ENCODE data around the gene OR1K1. TPM values are rescaled to one million over a fixed set of nuclear protein-coding genes. Genes with fewer than 3 reads are reported as not detected.

OR1K1 gene
- total RNA-seq, 1 donor from 2014 or later, result not detected

DNA sequence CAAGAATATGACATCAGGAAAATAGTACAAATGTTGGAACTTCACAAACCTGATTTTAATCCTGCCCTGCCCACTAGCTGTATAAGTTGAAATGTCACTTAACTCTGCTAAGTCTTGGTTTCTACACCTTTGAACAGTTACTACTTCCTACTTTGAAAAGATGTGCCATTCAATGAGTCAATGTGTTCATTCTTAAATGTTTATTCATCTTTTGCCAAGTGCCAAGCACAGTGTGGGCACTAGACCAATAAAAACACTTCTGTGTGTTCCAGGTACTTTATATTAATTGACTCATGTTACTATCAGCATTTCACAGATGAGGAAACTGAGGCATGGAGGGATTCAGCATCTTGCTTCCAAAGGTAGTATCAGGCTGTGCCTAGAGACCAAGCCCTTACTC is 15.6 kb downstream of the OR1K1 start:
- no peaks in the 10 kb centered on the region for H3K9me3 Mint-ChIP-seq (ENCODE audit: unreplicated experiment)
- H3K27me3 Mint-ChIP-seq (ENCODE audit: low read depth, unreplicated experiment), result no peaks in the 10 kb centered on the region
- H3K4me1 Mint-ChIP-seq (ENCODE audit: low read depth, unreplicated experiment), result peaks cover 2% of the 10 kb centered on the region
- Histone ChIP-seq H3K27ac (ENCODE audit: low read depth, low read length) (no peak overlapping the region), H3K27me3 (ENCODE audit: insufficient read depth, low read length) (no peaks in the 10 kb centered on the region), H3K36me3 (ENCODE audit: insufficient read depth, low read length) (no peaks in the 10 kb centered on the region), H4K20me1 (ENCODE audit: insufficient read depth, low read length) (no peaks in the 10 kb centered on the region), H3K4me2 (ENCODE audit: low read length) (no peak overlapping the region), H2AFZ (ENCODE audit: low read depth, low read length) (no peak overlapping the region), H3K4me1 (ENCODE audit: insufficient read depth, low read length) (peaks cover 20% of the 10 kb centered on the region), H3K79me2 (ENCODE audit: insufficient read depth, low read length) (no peaks in the 10 kb centered on the region), H3K9me3 (ENCODE audit: insufficient read depth, low read depth, low read length) (no peaks in the 10 kb centered on the region), H3K4me3 (ENCODE audit: insufficient read depth, low read depth, low read length) (no peak overlapping the region), H3K9ac (ENCODE audit: low read length) (no peak overlapping the region)
- H3K4me3 Mint-ChIP-seq (ENCODE audit: unreplicated experiment), result no peak overlapping the region
- H3K36me3 Mint-ChIP-seq (ENCODE audit: low read depth, unreplicated experiment), result peaks cover 5% of the 10 kb centered on the region
- TF ChIP-seq EZH2 (IDR thresholded peaks at IDR 0.05; ENCODE audit: insufficient read depth, low read length), result no peak
- TF ChIP-seq, protein P1, sequence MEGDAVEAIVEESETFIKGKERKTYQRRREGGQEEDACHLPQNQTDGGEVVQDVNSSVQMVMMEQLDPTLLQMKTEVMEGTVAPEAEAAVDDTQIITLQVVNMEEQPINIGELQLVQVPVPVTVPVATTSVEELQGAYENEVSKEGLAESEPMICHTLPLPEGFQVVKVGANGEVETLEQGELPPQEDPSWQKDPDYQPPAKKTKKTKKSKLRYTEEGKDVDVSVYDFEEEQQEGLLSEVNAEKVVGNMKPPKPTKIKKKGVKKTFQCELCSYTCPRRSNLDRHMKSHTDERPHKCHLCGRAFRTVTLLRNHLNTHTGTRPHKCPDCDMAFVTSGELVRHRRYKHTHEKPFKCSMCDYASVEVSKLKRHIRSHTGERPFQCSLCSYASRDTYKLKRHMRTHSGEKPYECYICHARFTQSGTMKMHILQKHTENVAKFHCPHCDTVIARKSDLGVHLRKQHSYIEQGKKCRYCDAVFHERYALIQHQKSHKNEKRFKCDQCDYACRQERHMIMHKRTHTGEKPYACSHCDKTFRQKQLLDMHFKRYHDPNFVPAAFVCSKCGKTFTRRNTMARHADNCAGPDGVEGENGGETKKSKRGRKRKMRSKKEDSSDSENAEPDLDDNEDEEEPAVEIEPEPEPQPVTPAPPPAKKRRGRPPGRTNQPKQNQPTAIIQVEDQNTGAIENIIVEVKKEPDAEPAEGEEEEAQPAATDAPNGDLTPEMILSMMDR (IDR thresholded peaks at IDR 0.05; ENCODE audit: insufficient read depth, low read depth, low read length), result no peak
- no peak overlapping the region for H3K27ac Mint-ChIP-seq (ENCODE audit: unreplicated experiment)
- no peak for DNase-seq (ENCODE audit: low read depth)
- FAIRE-seq, result no peak

DNA sequence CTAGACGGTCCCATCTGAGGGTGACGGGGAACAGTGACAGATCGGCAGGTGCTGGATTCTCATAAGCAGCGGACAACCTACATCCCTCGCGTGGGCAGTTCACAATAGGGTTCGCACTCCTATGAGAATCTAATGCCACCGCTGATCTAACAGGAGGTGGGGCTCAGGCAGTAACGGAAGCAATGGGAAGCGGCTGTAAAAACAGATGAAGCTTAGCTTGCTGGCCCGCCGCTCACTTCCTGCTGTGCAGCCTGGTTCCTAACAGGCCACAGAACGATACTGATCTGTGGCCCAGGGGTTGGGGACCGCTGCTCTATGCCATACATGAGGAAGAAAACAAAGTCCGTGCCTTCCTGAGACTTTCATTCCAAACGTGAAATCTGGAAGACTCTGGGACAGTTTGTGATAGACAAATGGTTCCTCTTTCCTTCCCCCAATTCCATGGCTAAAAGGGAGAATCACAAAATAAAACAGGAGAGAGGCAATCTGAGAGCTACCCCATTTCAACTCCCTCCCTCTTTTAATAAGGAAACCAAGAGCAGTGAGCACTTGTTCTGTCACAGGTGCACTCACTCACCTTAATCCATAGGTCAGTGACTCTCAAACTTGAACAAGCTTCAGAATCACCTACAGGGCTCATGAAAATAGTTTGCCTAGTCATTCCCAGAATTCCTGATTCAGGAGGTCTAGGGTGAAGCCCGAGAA is 16.4 kb downstream of the OR1K1 start:
- Histone ChIP-seq H3K27me3 (ENCODE audit: insufficient read depth, low read length) (no peaks in the 10 kb centered on the region), H2AFZ (ENCODE audit: low read depth, low read length) (no peak overlapping the region), H3K4me2 (ENCODE audit: low read length) (no peak overlapping the region), H4K20me1 (ENCODE audit: insufficient read depth, low read length) (no peaks in the 10 kb centered on the region), H3K79me2 (ENCODE audit: insufficient read depth, low read length) (no peaks in the 10 kb centered on the region), H3K27ac (ENCODE audit: low read depth, low read length) (no peak overlapping the region), H3K4me1 (ENCODE audit: insufficient read depth, low read length) (peaks cover 20% of the 10 kb centered on the region), H3K4me3 (ENCODE audit: insufficient read depth, low read depth, low read length) (no peak overlapping the region), H3K9me3 (ENCODE audit: insufficient read depth, low read depth, low read length) (no peaks in the 10 kb centered on the region), H3K36me3 (ENCODE audit: insufficient read depth, low read length) (no peaks in the 10 kb centered on the region), H3K9ac (ENCODE audit: low read length) (no peak overlapping the region)
- FAIRE-seq (no peak), DNase-seq (ENCODE audit: low read depth) (no peak)
- Mint-ChIP-seq H3K4me3 (ENCODE audit: unreplicated experiment) (no peak overlapping the region), H3K27me3 (ENCODE audit: low read depth, unreplicated experiment) (no peaks in the 10 kb centered on the region), H3K4me1 (ENCODE audit: low read depth, unreplicated experiment) (peaks cover 2% of the 10 kb centered on the region), H3K9me3 (ENCODE audit: unreplicated experiment) (no peaks in the 10 kb centered on the region), H3K27ac (ENCODE audit: unreplicated experiment) (no peak overlapping the region), H3K36me3 (ENCODE audit: low read depth, unreplicated experiment) (peaks cover 5% of the 10 kb centered on the region)
- TF ChIP-seq, protein P1 (IDR thresholded peaks at IDR 0.05; ENCODE audit: insufficient read depth, low read depth, low read length), result no peak
- no peak for TF ChIP-seq EZH2 (IDR thresholded peaks at IDR 0.05; ENCODE audit: insufficient read depth, low read length)

DNA sequence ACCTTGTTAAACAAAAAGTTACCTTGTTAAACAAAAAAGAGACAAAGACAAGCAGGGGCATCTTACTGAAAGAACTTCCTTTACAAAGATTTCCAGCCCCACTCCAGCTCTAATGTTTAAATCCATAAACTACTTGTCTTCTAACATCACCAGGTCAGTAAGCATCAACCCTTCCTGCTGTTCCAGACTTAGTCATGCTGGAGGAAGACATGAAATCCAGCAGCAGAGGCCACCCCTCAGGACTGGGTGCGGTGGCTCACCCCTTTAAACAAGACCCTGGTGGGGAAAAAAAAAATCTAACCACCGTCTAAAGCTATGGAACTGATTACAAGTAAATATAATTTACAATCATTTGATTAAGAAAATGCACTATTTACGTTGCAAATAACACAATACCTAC is 19.4 kb downstream of the OR1K1 start:
- Histone ChIP-seq H3K36me3 (ENCODE audit: insufficient read depth, low read length) (no peaks in the 10 kb centered on the region), H3K79me2 (ENCODE audit: insufficient read depth, low read length) (peaks cover 6% of the 10 kb centered on the region), H3K27me3 (ENCODE audit: insufficient read depth, low read length) (no peaks in the 10 kb centered on the region), H3K9ac (ENCODE audit: low read length) (peak overlapping the region; percentile 47), H2AFZ (ENCODE audit: low read depth, low read length) (no peak overlapping the region), H3K4me1 (ENCODE audit: insufficient read depth, low read length) (peaks cover 20% of the 10 kb centered on the region), H3K4me3 (ENCODE audit: insufficient read depth, low read depth, low read length) (peak overlapping the region; percentile 3), H3K27ac (ENCODE audit: low read depth, low read length) (peak overlapping the region; percentile 87), H3K4me2 (ENCODE audit: low read length) (peak overlapping the region; percentile 39), H3K9me3 (ENCODE audit: insufficient read depth, low read depth, low read length) (no peaks in the 10 kb centered on the region), H4K20me1 (ENCODE audit: insufficient read depth, low read length) (peaks cover 4% of the 10 kb centered on the region)
- DNase-seq (ENCODE audit: low read depth), result peak; percentile 57
- TF ChIP-seq, protein P1 (IDR thresholded peaks at IDR 0.05; ENCODE audit: insufficient read depth, low read depth, low read length), result no peak
- no peak for TF ChIP-seq EZH2 (IDR thresholded peaks at IDR 0.05; ENCODE audit: insufficient read depth, low read length)
- Mint-ChIP-seq H3K4me3 (ENCODE audit: unreplicated experiment) (no peak overlapping the region), H3K9me3 (ENCODE audit: unreplicated experiment) (no peaks in the 10 kb centered on the region), H3K4me1 (ENCODE audit: low read depth, unreplicated experiment) (peaks cover 2% of the 10 kb centered on the region), H3K27ac (ENCODE audit: unreplicated experiment) (no peak overlapping the region), H3K36me3 (ENCODE audit: low read depth, unreplicated experiment) (peaks cover 18% of the 10 kb centered on the region), H3K27me3 (ENCODE audit: low read depth, unreplicated experiment) (no peaks in the 10 kb centered on the region)
- FAIRE-seq, result no peak
